BJ (cell line): Measurements from ENCODE around the gene NUBPL. TPM values are rescaled to one million over a fixed set of nuclear protein-coding genes. Genes with fewer than 3 reads are reported as not detected.
"Not testable (repeated sequence)": the region's sequence is repeated elsewhere in the genome, so short reads cannot be mapped to it uniquely, and the experiment has no call there.

Experiments
- CTCF ChIA-PET: fragments of 350-600 bp; formaldehyde crosslinking; extraction: SDS; loops from one replicate; lab custom pipeline; 2021; ENCODE audit warnings: antibody characterized with exemption, inconsistent platforms; lab: Yijun Ruan, JAX
- POLR2A ChIA-PET: fragments of 300-600 bp; sonication (Branson Sonifier 250); formaldehyde crosslinking; extraction: SDS; loops from one replicate; lab custom pipeline; 2021; ENCODE audit warnings: antibody characterized with exemption; lab: Charles Lee
- DNase-seq: peaks from one replicate; pipeline ENCODE4 v3.0.0-alpha.2; 2011; ENCODE audit warnings: low read depth
- H3K27me3 ChIP-seq: 2 replicates; pipeline ENCODE4 v1.6.0; 2011; ENCODE audit warnings: low read length; ENCODE audit not compliant: control insufficient read depth, insufficient read depth
- H3K36me3 ChIP-seq: 2 replicates; pipeline ENCODE4 v1.5.1; 2011; ENCODE audit warnings: low read length; ENCODE audit not compliant: control insufficient read depth, insufficient read depth
- H3K4me3 ChIP-seq: 2 replicates; pipeline ENCODE4 v1.5.1; 2011; ENCODE audit warnings: low read depth, mild to moderate bottlenecking, control low read depth, low read length
- CTCF ChIP-seq: IDR thresholded peaks from 2 replicates; pipeline ENCODE4 v1.5.1; 2011; ENCODE audit warnings: low read depth, mild to moderate bottlenecking, control low read depth, inconsistent platforms, low read length, moderate library complexity; ENCODE audit not compliant: insufficient read depth
- polyA plus RNA-seq: library from polyadenylated mRNA; depleted of rRNA; stranded (reverse); fragments of >200 nt; gene quantifications from 2 replicates; pipeline ENCODE4 v1.2.3, GENCODE V29; 2011

Gene NUBPL
- polyA plus RNA-seq, 1 experiment = 3.3 TPM

GRCh38 chr14:31619440-31619839 lies 58.2 kb downstream of the NUBPL start:
- no peak for DNase-seq
- TF ChIP-seq CTCF = no peak
- Histone ChIP-seq H3K27me3 (no peaks in the 10 kb centered on the region), H3K4me3 (no peak overlapping the region), H3K36me3 (no peaks in the 10 kb centered on the region)
- POLR2A ChIA-PET = no interaction called here
- CTCF ChIA-PET = no interaction called here

- H3K27me3 ChIP-seq, CTCF ChIA-PET, H3K4me3 ChIP-seq, POLR2A ChIA-PET, H3K36me3 ChIP-seq, DNase-seq: not testable (repeated sequence)
These were observed 59.7 kb downstream of the NUBPL start for GRCh38 chr14:31620898-31621297.

DNA sequence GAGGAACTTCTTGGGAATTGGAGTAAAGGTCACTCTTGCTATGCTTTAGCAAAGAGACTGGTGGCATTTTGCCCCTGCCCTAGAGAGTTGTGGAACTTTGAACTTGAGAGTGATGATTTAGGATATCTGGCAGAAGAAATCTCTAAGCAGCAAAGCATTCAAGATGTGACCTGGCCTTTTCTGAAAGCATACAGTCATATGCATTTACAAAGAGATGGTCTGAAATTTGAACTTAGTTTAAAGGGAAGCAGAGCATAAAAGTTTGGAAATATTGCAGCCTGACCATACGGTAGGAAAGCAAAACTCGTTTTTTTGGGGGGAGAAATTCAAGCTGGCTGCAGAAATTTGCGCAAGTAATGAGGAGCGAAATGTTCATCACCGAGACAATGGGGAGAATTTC lies 60.9 kb downstream of the NUBPL start:
- no peak overlapping the region for H3K4me3 ChIP-seq
- no peak for TF ChIP-seq CTCF
- DNase-seq = no peak
- H3K36me3 ChIP-seq = no peaks in the 10 kb centered on the region
- POLR2A ChIA-PET = no interaction called here
- CTCF ChIA-PET = no interaction called here
- H3K27me3 ChIP-seq = no peaks in the 10 kb centered on the region

GRCh38 chr14:31652900-31653299 lies 91.7 kb downstream of the NUBPL start:
- DNase-seq, H3K4me3 ChIP-seq, H3K36me3 ChIP-seq, CTCF ChIA-PET, POLR2A ChIA-PET, H3K27me3 ChIP-seq: not testable (repeated sequence)

GRCh38 chr14:31657917-31658316 lies 96.7 kb downstream of the NUBPL start:
- H3K27me3 ChIP-seq = no peaks in the 10 kb centered on the region
- H3K36me3 ChIP-seq = no peaks in the 10 kb centered on the region
- CTCF ChIA-PET = interaction anchor here (0.6 to 1.1 kb wide), 2 partner anchors 11 to 53 kb away, joined by 3 read pairs; no protein-coding TSS in a partner anchor
- no peak overlapping the region for H3K4me3 ChIP-seq
- TF ChIP-seq CTCF = no peak
- POLR2A ChIA-PET = no interaction called here
- no peak for DNase-seq

DNA sequence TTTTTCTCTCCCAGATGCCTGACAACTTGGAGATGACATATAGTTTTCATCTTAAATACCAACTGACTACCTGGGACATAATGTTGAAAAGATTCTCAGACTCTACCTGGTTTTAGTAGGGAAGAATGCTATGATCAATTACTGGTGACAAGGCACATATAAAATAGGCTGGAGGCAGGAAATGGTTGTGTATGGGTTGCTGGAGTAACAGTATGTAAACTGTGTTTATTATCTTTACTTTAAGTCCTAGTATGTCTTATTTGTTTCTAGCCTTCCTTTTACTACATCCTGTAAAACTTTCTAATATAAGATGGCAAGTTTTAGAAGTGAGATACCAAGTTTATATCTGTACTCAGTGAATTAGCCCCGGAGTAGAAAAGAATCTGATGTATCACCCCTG lies 98.1 kb downstream of the NUBPL start:
- no peak for TF ChIP-seq CTCF
- DNase-seq = no peak
- Histone ChIP-seq H3K36me3 (no peaks in the 10 kb centered on the region), H3K4me3 (no peak overlapping the region), H3K27me3 (no peaks in the 10 kb centered on the region)
- POLR2A ChIA-PET = no interaction called here
- CTCF ChIA-PET = no interaction called here
